Measurements from ENCODE around the gene EEF1AKMT1.

DNA sequence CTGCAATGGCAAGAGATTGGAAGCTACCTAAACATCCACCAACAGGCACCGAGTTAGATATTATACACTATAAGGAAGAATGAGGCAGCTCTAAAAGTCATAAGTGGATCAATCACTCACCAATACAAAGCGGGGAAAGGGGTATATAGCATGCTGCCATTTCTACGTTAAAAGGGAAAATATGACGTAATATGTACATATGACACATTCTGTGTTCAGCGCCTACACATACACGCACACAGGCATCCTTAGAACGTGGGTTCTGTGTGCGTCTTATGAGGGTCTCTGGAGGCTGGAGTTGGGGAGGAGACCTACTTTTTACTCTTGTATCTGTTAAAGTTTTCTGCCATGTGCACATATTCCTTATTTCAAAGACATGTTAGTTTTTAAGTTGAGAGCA lies 64.4 kb downstream of the EEF1AKMT1 start:
- TF ChIP-seq, protein P1, sequence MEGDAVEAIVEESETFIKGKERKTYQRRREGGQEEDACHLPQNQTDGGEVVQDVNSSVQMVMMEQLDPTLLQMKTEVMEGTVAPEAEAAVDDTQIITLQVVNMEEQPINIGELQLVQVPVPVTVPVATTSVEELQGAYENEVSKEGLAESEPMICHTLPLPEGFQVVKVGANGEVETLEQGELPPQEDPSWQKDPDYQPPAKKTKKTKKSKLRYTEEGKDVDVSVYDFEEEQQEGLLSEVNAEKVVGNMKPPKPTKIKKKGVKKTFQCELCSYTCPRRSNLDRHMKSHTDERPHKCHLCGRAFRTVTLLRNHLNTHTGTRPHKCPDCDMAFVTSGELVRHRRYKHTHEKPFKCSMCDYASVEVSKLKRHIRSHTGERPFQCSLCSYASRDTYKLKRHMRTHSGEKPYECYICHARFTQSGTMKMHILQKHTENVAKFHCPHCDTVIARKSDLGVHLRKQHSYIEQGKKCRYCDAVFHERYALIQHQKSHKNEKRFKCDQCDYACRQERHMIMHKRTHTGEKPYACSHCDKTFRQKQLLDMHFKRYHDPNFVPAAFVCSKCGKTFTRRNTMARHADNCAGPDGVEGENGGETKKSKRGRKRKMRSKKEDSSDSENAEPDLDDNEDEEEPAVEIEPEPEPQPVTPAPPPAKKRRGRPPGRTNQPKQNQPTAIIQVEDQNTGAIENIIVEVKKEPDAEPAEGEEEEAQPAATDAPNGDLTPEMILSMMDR (conservative IDR thresholded peaks at IDR 0.05) = no peak
- TF ChIP-seq EZH2 (IDR thresholded peaks at IDR 0.05; ENCODE audit: low read depth) = no peak
